ENCODE measurements around the gene MED12L.

MED12L gene

GRCh38 chr3:151351219-151351618 lies 265.8 kb downstream of the MED12L start:
- H3K27me3 ChIP-seq (ENCODE audit: control insufficient read depth in 2 of 2, insufficient read depth in 2 of 2, low read length in 2 of 2), result no peaks in the 10 kb centered on the region
- no peaks in the 10 kb centered on the region for H3K36me3 ChIP-seq (ENCODE audit: control insufficient read depth in 2 of 2, insufficient read depth in 2 of 2, low read length in 2 of 2)
- no peak overlapping the region for H3K9ac ChIP-seq (ENCODE audit: low read depth in 1 of 2, low read length in 2 of 2)
- no peak overlapping the region for H3K4me3 ChIP-seq (ENCODE audit: low read length in 2 of 2)
- no peaks in the 10 kb centered on the region for H3K4me1 ChIP-seq (ENCODE audit: control insufficient read depth in 2 of 2, insufficient read depth in 2 of 2, low read length in 2 of 2)
- no peak overlapping the region for H3K27ac ChIP-seq (ENCODE audit: low read depth in 2 of 2, low read length in 2 of 2)
- no peaks in the 10 kb centered on the region for H3K9me3 ChIP-seq (ENCODE audit: control insufficient read depth in 2 of 2, low read length in 2 of 2)

- no peaks in the 10 kb centered on the region for H3K27me3 ChIP-seq (ENCODE audit: control insufficient read depth in 2 of 2, insufficient read depth in 2 of 2, low read length in 2 of 2)
- no peaks in the 10 kb centered on the region for H3K9me3 ChIP-seq (ENCODE audit: control insufficient read depth in 2 of 2, low read length in 2 of 2)
- H3K4me1 ChIP-seq (ENCODE audit: control insufficient read depth in 2 of 2, insufficient read depth in 2 of 2, low read length in 2 of 2), result no peaks in the 10 kb centered on the region
- no peaks in the 10 kb centered on the region for H3K36me3 ChIP-seq (ENCODE audit: control insufficient read depth in 2 of 2, insufficient read depth in 2 of 2, low read length in 2 of 2)
- H3K27ac ChIP-seq (ENCODE audit: low read depth in 2 of 2, low read length in 2 of 2), result no peak overlapping the region
- no peak overlapping the region for H3K4me3 ChIP-seq (ENCODE audit: low read length in 2 of 2)
- no peak overlapping the region for H3K9ac ChIP-seq (ENCODE audit: low read depth in 1 of 2, low read length in 2 of 2)
Measured at GRCh38 chr3:151351648-151352047, 266.2 kb downstream of the MED12L start.

GRCh38 chr3:151356794-151357462 lies 271.5 kb downstream of the MED12L start:
- Histone ChIP-seq H3K27ac (ENCODE audit: low read depth in 2 of 2, low read length in 2 of 2) (no peak overlapping the region), H3K36me3 (ENCODE audit: control insufficient read depth in 2 of 2, insufficient read depth in 2 of 2, low read length in 2 of 2) (no peaks in the 10 kb centered on the region), H3K9ac (ENCODE audit: low read depth in 1 of 2, low read length in 2 of 2) (no peak overlapping the region), H3K9me3 (ENCODE audit: control insufficient read depth in 2 of 2, low read length in 2 of 2) (no peaks in the 10 kb centered on the region), H3K4me3 (ENCODE audit: low read length in 2 of 2) (no peak overlapping the region), H3K27me3 (ENCODE audit: control insufficient read depth in 2 of 2, insufficient read depth in 2 of 2, low read length in 2 of 2) (no peaks in the 10 kb centered on the region), H3K4me1 (ENCODE audit: control insufficient read depth in 2 of 2, insufficient read depth in 2 of 2, low read length in 2 of 2) (no peaks in the 10 kb centered on the region)

GRCh38 chr3:151357463-151357850 lies 272.0 kb downstream of the MED12L start:
- no peak overlapping the region for H3K27ac ChIP-seq (ENCODE audit: low read depth in 2 of 2, low read length in 2 of 2)
- H3K9me3 ChIP-seq (ENCODE audit: control insufficient read depth in 2 of 2, low read length in 2 of 2), result no peaks in the 10 kb centered on the region
- H3K9ac ChIP-seq (ENCODE audit: low read depth in 1 of 2, low read length in 2 of 2), result no peak overlapping the region
- H3K36me3 ChIP-seq (ENCODE audit: control insufficient read depth in 2 of 2, insufficient read depth in 2 of 2, low read length in 2 of 2), result no peaks in the 10 kb centered on the region
- no peak overlapping the region for H3K4me3 ChIP-seq (ENCODE audit: low read length in 2 of 2)
- no peaks in the 10 kb centered on the region for H3K4me1 ChIP-seq (ENCODE audit: control insufficient read depth in 2 of 2, insufficient read depth in 2 of 2, low read length in 2 of 2)
- H3K27me3 ChIP-seq (ENCODE audit: control insufficient read depth in 2 of 2, insufficient read depth in 2 of 2, low read length in 2 of 2), result no peaks in the 10 kb centered on the region

- H3K27me3 ChIP-seq (ENCODE audit: control insufficient read depth in 2 of 2, insufficient read depth in 2 of 2, low read length in 2 of 2), result no peaks in the 10 kb centered on the region
- no peaks in the 10 kb centered on the region for H3K36me3 ChIP-seq (ENCODE audit: control insufficient read depth in 2 of 2, insufficient read depth in 2 of 2, low read length in 2 of 2)
- no peak overlapping the region for H3K4me3 ChIP-seq (ENCODE audit: low read length in 2 of 2)
- H3K27ac ChIP-seq (ENCODE audit: low read depth in 2 of 2, low read length in 2 of 2), result no peak overlapping the region
- H3K9me3 ChIP-seq (ENCODE audit: control insufficient read depth in 2 of 2, low read length in 2 of 2), result no peaks in the 10 kb centered on the region
- no peaks in the 10 kb centered on the region for H3K4me1 ChIP-seq (ENCODE audit: control insufficient read depth in 2 of 2, insufficient read depth in 2 of 2, low read length in 2 of 2)
- no peak overlapping the region for H3K9ac ChIP-seq (ENCODE audit: low read depth in 1 of 2, low read length in 2 of 2)
Measured at GRCh38 chr3:151362751-151363174, 277.3 kb downstream of the MED12L start.

- H3K9ac ChIP-seq (ENCODE audit: low read depth in 1 of 2, low read length in 2 of 2), result no peak overlapping the region
- no peak overlapping the region for H3K27ac ChIP-seq (ENCODE audit: low read depth in 2 of 2, low read length in 2 of 2)
- H3K4me3 ChIP-seq (ENCODE audit: low read length in 2 of 2), result no peak overlapping the region
- H3K36me3 ChIP-seq (ENCODE audit: control insufficient read depth in 2 of 2, insufficient read depth in 2 of 2, low read length in 2 of 2), result no peaks in the 10 kb centered on the region
- no peaks in the 10 kb centered on the region for H3K4me1 ChIP-seq (ENCODE audit: control insufficient read depth in 2 of 2, insufficient read depth in 2 of 2, low read length in 2 of 2)
- H3K27me3 ChIP-seq (ENCODE audit: control insufficient read depth in 2 of 2, insufficient read depth in 2 of 2, low read length in 2 of 2), result no peaks in the 10 kb centered on the region
- no peaks in the 10 kb centered on the region for H3K9me3 ChIP-seq (ENCODE audit: control insufficient read depth in 2 of 2, low read length in 2 of 2)
Measured at GRCh38 chr3:151366993-151367392, 281.5 kb downstream of the MED12L start.

GRCh38 chr3:151367448-151367847 lies 282.0 kb downstream of the MED12L start:
- Histone ChIP-seq H3K4me3 (ENCODE audit: low read length in 2 of 2) (no peak overlapping the region), H3K9me3 (ENCODE audit: control insufficient read depth in 2 of 2, low read length in 2 of 2) (no peaks in the 10 kb centered on the region), H3K4me1 (ENCODE audit: control insufficient read depth in 2 of 2, insufficient read depth in 2 of 2, low read length in 2 of 2) (no peaks in the 10 kb centered on the region), H3K9ac (ENCODE audit: low read depth in 1 of 2, low read length in 2 of 2) (no peak overlapping the region), H3K27me3 (ENCODE audit: control insufficient read depth in 2 of 2, insufficient read depth in 2 of 2, low read length in 2 of 2) (no peaks in the 10 kb centered on the region), H3K36me3 (ENCODE audit: control insufficient read depth in 2 of 2, insufficient read depth in 2 of 2, low read length in 2 of 2) (no peaks in the 10 kb centered on the region), H3K27ac (ENCODE audit: low read depth in 2 of 2, low read length in 2 of 2) (no peak overlapping the region)

GRCh38 chr3:151371526-151371925 lies 286.1 kb downstream of the MED12L start:
- H3K9ac ChIP-seq (ENCODE audit: low read depth in 1 of 2, low read length in 2 of 2), result no peak overlapping the region
- H3K9me3 ChIP-seq (ENCODE audit: control insufficient read depth in 2 of 2, low read length in 2 of 2), result no peaks in the 10 kb centered on the region
- no peaks in the 10 kb centered on the region for H3K4me1 ChIP-seq (ENCODE audit: control insufficient read depth in 2 of 2, insufficient read depth in 2 of 2, low read length in 2 of 2)
- no peak overlapping the region for H3K27ac ChIP-seq (ENCODE audit: low read depth in 2 of 2, low read length in 2 of 2)
- no peak overlapping the region for H3K4me3 ChIP-seq (ENCODE audit: low read length in 2 of 2)
- H3K27me3 ChIP-seq (ENCODE audit: control insufficient read depth in 2 of 2, insufficient read depth in 2 of 2, low read length in 2 of 2), result no peaks in the 10 kb centered on the region
- no peaks in the 10 kb centered on the region for H3K36me3 ChIP-seq (ENCODE audit: control insufficient read depth in 2 of 2, insufficient read depth in 2 of 2, low read length in 2 of 2)

GRCh38 chr3:151372063-151372820 lies 286.8 kb downstream of the MED12L start:
- Histone ChIP-seq H3K27me3 (ENCODE audit: control insufficient read depth in 2 of 2, insufficient read depth in 2 of 2, low read length in 2 of 2) (no peaks in the 10 kb centered on the region), H3K27ac (ENCODE audit: low read depth in 2 of 2, low read length in 2 of 2) (no peak overlapping the region), H3K9me3 (ENCODE audit: control insufficient read depth in 2 of 2, low read length in 2 of 2) (no peaks in the 10 kb centered on the region), H3K4me1 (ENCODE audit: control insufficient read depth in 2 of 2, insufficient read depth in 2 of 2, low read length in 2 of 2) (no peaks in the 10 kb centered on the region), H3K4me3 (ENCODE audit: low read length in 2 of 2) (no peak overlapping the region), H3K9ac (ENCODE audit: low read depth in 1 of 2, low read length in 2 of 2) (no peak overlapping the region), H3K36me3 (ENCODE audit: control insufficient read depth in 2 of 2, insufficient read depth in 2 of 2, low read length in 2 of 2) (no peaks in the 10 kb centered on the region)

- H3K27ac ChIP-seq (ENCODE audit: low read depth in 2 of 2, low read length in 2 of 2), result no peak overlapping the region
- no peak overlapping the region for H3K9ac ChIP-seq (ENCODE audit: low read depth in 1 of 2, low read length in 2 of 2)
- peaks cover 0 to under 1% of the 10 kb centered on the region in 2 donors for H3K4me1 ChIP-seq (ENCODE audit: control insufficient read depth in 2 of 2, insufficient read depth in 2 of 2, low read length in 2 of 2)
- H3K4me3 ChIP-seq (ENCODE audit: low read length in 2 of 2), result no peak overlapping the region
- no peaks in the 10 kb centered on the region for H3K27me3 ChIP-seq (ENCODE audit: control insufficient read depth in 2 of 2, insufficient read depth in 2 of 2, low read length in 2 of 2)
- no peaks in the 10 kb centered on the region for H3K36me3 ChIP-seq (ENCODE audit: control insufficient read depth in 2 of 2, insufficient read depth in 2 of 2, low read length in 2 of 2)
- H3K9me3 ChIP-seq (ENCODE audit: control insufficient read depth in 2 of 2, low read length in 2 of 2), result no peaks in the 10 kb centered on the region
Measured at GRCh38 chr3:151377768-151378385, 292.4 kb downstream of the MED12L start.

Measured in mucosa of rectum (tissue), 2 donors.